NOMO-1 (cell line): ENCODE results near the gene CAPZA2.
"Not testable (repeated sequence)": the region's sequence is repeated elsewhere in the genome, so short reads cannot be mapped to it uniquely, and the experiment has no call there.

Experiments
- DNase-seq, 2 experiments: peaks; one replicate each; lab custom pipeline; 2025; ENCODE audit not compliant: unreplicated experiment in 2 of 2; lab: John Stamatoyannopoulos, UW

Gene CAPZA2

DNA sequence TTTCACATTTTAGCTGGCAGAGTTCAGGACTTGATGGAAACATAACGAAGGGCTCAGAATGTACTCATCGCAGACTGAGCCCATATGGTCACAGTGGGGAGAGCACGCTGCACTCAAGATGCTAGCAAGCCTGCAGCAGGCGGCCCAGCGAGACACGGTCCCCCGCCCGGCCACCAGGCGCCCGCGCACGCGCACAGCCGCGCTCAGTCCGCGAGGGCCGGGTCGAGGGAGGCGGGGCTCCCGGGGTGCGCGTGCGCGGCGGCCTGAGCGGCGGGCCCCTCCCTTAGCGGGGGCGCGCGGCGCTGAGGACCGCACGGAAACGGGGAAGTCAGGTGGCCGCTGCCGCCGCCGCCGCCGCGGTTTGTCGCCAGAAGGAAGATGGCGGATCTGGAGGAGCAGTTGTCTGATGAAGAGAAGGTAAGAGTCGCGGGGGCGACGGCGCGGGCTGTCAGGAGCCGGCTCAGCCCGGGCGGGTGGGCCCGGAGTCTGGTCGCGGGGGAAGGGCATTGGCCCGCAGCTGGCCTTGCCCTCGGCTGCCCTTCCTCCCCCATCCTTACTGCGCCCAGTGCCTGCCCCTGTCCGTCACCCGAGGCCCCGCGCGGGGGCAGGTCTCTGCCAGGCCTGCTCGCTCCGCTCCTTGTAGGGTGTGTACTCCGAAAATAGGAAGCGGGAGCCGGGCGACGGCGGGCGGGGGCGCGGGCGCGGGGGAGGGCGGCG is at the start of gene CAPZA2:
TSS of gene CAPZA2 (plus strand) at position 354 of the 717 bp plus-strand sequence. CDS start at position 379, 25 bp downstream.
- DNase-seq = peak; percentile 70 to 84

DNA sequence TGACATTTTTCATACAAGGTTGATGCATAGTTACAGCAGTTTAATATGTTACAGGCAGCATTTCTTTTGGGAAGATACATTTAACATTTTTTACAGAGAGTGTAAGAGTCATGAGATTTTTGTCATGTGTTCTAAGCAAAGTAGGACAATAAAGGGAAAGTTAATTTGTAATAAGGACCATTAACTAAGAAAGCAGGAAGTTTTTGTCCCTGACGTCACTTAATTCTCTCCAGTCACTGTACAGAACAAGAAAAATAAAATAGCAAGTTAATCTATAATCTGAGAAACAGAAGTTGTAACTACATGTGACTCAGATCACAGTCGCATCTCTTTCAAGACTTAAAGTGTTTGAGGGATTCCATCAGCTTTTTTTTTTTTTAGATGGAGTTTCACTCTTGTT is 49.5 kb upstream of the CAPZA2 start:
- no peak for DNase-seq

DNA sequence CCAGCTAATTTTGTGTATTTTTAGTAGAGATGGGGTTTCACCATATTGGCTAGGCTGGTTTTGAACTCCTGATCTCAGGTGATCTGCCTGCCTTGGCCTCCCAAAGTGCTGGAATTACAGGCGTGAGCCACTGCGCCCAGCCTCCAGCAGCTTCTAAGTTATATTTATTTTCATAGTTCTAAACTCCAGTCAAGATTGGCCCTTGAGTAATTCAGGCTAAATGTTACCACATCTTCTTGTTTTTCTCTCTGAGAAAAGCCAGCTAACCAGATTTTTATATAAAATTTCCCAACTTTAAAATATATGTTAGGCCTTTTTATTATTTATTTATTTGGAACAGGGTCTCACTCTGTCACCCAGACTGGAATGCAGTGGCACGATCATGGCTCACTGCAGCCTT is 49.0 kb upstream of the CAPZA2 start:
- not testable (repeated sequence) for DNase-seq

DNA sequence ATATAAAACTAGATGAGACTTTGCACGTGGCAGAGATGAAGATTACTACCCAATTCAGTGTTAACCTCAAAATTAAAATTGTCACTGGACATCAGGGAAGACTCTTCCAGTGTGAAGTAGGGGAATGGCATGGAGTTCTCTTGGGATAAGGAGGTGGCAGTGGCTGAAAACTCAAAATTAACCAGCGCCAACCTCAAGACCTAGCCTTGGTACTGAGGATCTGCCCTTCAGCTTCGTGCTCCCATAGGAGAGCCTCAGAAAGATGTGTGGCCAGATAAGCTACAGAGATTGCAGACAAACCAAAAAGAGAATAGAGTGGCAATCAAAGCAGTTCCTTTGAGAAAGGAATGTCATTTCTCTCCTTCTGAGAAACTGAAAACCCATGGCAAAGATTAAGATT is 47.3 kb upstream of the CAPZA2 start:
- DNase-seq = no peak

DNA sequence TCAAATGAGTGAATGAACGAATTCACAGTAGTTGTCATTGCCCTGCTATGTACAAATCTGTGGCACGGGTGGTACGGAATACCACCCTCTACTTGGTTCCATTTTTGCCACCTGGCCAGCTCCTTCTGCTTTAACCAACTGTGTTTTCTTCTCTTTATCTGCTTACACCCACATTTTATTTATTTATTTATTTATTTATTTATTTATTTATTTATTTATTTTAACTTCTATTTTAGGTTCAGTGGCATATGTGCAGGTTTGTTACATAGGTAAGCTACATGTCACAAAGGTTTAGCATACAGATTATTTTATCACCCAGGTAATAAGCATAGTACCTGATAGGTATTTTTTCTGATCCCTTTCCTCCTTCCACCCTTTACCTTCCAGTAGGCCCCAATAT is 42.2 kb upstream of the CAPZA2 start:
- DNase-seq = no peak

DNA sequence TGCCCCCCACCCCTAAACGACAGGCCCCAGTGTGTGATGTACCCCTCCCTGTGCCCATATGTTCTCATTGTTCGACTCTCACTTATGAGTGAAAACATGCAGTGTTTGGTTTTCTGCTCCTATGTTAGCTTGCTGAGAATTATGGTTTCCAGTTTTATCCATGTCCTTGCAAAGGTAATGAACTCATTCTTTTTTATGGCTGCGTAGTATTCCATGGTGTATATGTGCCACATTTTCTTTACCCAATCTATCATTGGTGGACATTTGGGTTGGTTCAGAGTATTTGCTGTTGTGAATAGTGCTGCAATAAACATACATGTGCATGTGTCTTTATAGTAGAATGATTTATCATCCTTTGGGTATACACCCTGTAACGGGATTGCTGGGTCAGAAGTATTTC is 40.7 kb upstream of the CAPZA2 start:
- not testable (repeated sequence) for DNase-seq

DNA sequence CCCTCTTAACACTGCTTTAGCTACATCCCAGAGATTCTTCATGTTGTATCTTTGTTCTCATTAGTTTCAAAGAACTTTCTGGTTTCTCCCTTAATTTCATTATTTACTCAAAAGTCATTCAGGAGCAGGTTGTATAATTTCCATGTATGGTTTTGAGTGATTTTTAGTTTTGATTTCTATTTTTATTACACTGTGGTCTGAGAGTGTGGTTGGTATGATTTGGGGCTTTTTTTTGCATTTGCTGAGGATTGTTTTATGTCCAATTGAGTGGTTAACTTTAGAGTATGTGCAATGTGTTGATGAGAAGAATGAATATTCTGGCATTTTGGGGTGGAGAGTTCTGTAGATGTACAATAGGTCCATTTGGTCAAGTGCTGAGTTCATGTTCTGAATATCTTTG is 37.9 kb upstream of the CAPZA2 start:
- no peak for DNase-seq

DNA sequence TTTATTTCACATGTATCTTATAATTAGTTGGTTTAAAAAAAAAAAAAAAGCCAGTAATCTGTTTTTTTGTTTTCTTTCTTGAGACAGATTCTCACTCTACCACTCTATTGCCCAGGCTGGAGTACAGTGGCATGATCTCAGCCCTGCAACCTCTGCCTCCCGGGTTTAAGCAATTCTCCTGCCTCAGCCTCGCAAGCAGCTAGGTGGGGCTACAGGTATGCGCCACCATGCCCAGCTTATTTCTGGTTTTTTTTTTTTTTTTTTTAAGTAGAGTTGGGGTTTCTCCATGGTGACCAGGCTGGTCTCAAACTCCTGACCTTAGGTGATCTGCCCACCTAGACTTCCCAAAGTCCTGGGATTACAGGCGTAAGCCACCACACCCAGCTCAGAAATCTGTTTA is 34.1 kb upstream of the CAPZA2 start:
- no peak for DNase-seq

DNA sequence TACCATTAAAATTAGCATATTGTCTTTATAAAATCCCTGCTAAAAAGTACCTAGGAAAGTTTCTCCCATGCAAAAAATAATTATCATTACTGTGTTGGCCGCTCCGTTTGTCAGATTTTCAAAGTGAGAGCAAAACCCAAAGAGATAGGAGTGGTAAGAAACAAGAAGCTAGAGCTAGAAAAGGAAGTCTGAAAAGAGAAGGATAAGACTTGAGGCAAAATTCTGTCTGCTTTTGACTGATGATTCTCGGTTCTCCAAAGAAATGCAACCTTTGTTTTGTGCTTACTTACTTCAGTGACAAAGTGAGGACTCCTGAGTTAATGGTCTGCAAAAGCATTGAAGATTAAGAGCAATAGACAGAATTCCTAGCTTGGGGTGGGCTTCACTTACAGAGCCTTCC is 33.3 kb upstream of the CAPZA2 start:
- DNase-seq = no peak

DNA sequence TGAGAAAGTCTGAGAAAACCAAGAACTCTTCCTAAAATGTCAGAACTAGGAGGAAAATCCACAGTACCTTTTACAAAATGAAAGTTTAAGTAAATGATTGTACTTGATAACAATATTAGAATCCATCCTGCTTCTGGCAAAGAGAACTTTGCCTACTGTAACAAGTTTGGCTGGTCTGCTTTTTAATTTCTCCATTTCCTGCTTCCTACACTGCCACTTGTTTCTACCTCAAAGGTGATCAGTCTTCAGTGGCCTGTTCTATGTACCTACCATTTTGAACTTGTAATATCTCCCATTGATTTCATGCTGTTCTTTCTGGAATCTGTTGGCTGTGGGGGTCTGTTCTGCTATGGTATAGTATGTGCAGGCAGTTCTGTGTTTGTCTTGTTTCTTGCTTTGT is 32.9 kb upstream of the CAPZA2 start:
- DNase-seq = no peak

DNA sequence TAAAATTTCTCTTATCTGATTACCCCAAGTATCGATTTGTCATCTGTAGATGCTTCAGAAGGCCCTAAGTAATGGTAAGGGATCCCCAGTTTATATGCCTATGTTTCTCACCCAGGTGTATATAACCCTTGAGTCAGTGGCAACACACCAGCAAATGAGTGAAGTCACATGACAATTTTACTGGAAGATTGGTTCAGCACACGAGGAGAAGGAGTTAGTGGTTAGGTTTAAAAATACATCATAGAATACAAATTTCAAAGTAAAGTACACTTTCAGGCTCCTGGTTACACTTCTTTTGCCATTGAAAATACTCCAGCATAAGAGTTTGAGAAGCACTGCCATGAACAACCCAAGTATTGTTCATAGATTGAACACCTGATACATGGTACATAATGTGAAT is 29.7 kb upstream of the CAPZA2 start:
- no peak for DNase-seq

DNA sequence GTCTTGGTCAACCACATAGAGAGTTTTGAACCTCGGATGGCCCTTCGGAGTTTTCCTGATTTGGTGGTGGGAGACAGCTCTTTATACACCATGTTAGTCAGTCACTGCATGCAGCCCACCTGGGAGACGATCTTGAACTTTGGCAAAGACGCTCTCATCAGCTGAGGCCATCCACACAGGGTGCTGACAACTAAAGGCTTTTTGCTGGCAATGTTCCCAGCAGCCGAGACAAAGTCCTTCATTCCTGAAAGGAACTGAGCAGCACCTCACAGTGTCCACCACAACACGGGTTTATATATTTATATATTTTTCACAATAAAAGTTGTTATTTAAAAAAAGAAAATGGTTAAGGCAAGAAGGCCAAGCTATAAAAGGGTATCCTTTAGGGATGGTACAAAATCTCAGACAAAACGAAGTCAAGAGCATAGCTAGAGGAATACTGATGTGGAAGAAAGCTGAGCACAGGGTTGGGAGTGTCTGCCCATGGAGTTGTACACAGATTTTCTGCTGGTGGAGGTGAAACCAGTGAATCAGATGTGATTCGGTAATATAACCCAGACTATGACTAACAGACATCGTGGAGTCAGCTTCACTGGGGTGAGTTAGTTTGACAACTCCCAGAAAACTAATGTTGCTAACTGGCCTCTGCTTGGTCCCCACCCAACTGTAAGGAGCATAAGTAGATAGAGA is 27.4 kb upstream of the CAPZA2 start:
- DNase-seq = no peak

DNA sequence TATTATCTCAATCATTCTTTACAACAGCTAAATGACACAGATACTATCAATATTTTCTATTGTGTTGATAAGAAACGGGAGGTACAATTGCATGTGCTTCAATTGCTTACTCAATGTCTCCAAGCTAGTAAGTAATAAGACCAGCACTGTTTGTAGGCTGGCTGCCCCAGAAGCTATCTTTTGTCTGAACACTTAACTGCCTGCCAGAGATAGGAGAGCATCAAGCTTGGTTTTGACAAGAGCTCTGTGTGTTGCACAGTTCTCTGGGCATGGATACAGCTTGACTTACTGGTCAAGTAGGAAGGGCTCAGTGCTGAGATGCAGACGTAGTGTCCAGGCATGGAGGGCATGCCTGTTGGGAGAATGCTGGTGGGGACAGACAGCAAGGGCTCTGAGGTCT is 26.3 kb upstream of the CAPZA2 start:
- DNase-seq = no peak

DNA sequence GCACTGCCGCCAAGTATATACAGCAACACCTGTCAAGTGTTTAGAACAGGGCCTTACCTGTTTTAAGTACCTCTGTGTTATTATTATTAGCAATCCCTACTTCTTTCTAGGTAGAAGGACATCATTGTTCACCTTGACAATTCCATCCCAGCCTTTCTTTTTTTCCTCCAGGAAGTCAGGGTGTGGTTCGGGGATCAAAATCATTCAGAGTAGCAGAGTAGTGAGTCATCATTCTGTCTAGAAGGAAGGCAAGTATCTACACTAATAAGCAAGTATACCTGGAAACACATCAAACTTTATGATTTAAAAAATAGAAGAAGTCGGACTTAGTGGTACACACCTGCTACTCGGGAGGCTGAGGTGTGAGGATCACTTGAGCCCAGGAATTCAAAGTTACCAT is 25.5 kb upstream of the CAPZA2 start:
- DNase-seq = no peak

DNA sequence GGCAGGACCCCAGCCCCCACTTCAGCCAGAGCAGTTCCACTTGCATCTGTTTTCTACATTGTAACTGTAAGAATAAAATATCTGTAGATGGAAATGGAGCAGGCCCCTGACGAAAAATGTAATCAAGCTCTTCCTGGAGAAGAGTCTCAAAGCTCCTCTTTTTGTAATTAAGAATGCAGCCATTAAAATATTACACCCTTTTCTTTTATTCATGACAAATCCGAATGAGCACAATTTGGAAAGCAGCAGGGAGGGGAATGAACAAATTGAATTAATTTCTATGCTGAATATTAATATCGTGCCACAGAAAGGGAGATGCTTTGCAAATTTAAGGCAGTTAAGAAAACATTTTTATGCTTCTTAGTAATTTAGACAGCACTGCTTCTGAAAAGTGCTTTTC is 24.8 kb upstream of the CAPZA2 start:
- no peak for DNase-seq

DNA sequence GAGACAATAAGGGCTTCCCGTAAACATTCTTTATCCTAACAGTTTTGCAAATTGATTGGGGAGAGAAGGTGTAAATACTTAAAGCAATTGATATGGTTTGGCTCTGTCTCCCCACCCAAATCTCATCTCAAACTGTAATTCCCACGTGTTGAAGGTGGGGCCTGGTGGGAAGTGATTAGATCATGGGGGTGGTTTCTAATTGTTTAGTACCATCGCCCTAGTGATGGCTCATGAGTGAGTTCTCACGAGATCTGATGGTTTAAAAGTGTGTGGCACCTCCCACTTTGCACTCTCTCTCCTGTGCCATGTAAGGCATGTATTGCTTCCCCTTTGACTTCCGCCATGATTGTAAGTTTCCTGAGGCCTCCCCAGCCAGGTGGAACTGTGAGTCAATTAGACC is 22.1 kb upstream of the CAPZA2 start:
- DNase-seq = no peak

DNA sequence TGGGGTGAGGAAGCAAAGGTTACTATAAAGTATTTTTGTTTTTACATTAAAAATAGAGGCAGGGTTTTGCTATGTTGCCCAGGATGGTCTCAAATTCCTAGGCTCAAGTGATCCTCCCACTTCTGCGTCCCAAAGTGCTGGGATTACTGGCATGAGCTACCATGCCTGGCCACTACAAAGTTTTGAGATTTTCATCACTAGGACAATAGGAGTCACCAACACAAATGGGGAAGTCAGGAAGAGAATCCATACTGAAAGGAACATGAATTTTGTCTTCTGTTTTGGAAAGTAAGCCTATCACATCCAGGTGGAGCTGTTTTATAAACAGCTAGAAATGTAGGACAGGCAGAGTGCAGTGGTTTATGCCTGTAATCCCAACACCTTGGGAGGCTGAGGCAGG is 20.0 kb upstream of the CAPZA2 start:
- DNase-seq = no peak

DNA sequence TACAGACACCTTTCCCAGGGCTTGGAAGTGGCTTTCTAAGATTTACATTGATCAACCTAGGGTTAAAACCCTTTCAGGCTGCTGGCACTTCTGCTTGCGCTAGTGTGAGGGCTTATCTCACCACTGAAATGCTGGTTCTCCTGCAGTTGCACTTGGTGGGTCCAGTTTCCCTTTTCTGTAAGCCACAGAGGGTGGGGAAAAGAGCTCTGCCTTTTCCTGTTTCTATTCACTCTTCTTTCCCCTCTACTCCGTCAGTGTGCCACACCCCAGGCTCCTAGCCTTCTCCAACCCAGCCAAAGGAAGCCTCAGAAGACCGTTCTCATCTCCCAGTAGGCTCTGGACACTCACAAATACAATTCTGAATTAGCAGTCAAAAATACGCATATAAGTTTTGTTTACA is 19.0 kb upstream of the CAPZA2 start:
- DNase-seq = peak; percentile 24 to 76

DNA sequence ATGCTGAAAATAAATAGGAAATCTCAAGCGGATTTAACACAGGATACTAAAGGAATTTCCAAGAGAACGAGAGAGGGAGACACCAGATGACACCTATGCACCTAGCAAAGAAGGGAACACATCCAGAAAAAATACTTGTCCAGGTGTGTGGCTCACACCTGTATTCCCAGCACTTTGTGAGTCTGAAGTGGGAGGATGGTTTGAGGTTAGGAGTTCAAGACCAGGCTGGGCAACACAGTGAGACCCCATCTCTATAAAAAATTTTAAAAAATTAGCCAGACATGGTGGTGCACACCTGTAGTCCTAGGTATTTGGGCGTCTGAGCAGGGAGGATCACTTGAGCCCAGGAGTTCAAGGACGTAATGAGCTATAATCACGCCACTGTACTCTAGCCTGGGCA is 11.2 kb upstream of the CAPZA2 start:
- no peak for DNase-seq

DNA sequence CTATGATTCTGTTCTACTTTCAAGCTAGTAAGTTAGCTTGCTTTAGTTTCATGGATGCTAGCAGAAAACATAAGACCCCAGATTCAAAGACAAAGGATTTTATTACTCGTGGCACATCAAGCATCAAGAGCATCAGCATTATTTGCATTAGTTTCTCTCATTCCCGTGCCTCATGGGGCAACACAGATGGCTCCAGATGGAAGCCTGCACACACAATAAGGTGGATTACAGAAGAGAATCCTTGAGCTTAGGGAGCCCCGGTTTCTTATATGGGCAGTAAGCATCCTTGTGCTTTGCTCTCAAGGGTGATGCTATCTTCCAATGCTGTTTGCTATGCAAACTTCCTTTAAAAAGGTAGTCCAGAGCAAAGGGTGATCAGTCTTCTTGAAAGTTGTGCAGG is 10.7 kb upstream of the CAPZA2 start:
- no peak for DNase-seq

DNA sequence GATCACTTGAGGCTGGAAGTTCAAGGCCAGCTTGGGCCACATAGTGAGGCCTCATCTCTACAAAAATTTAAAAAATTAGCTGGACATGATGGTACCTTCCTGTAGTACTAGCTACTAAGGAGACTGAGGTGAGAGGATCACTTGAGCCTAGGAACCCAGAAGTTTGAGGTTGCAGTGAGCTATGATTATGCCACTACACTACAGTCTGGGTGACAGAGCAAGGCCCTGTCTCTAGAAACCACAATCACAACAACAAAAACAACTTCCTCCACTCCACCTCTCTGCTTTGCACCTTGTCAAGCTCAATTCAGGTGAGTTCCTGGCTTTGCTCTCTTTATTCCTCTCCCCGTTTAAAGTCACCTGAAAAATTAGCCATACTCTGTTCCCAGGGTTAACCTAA is 8.3 kb upstream of the CAPZA2 start:
- DNase-seq = no peak

DNA sequence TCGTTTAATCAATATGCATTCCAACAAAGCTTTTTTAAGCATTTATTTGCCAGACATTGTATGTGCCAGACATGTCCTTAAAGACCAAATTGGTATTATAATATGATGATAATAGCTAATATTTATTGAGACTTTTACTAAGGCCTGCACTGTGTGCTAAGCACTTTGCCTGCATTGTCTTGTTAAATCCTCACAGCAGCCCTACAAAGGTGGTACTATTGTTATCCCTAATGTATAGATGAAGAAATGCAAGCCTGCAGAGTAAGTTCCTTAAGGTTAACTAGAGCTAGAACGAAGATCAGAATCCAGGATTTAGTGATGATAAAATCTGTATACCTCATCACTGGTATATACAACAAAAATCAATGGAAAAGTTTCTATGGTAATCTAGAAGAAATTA is 5.3 kb upstream of the CAPZA2 start:
- no peak for DNase-seq

DNA sequence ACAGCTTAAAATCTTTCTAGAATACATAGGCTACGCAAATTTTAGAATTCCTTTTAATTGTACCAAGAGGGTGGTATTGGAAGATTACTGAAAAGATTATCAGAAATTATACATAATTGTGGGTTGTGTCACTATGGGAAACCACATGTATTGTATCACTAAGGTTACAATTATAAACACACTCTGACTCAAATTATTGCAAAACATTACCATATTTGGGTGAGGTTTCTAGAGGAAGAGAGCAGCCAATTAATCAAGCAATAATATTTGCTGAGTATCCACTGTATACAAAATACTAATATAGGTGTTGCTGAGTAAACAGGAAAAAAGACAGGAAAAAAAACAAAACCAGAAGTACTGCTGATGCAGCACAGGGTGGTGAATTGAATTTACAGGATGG is 3.1 kb upstream of the CAPZA2 start:
- DNase-seq = peak; percentile 41 to 80
